HG02884 (cell line): ENCODE data around the gene NR1D1.
"Not testable (repeated sequence)": the region's sequence is repeated elsewhere in the genome, so short reads cannot be mapped to it uniquely, and the experiment has no call there.

ENCODE experiments used
- ATAC-seq: cut with Tn5 transposase; IDR thresholded peaks from one replicate; pipeline ENCODE4 v1.9.1; 2021; ENCODE audit warnings: mild to moderate bottlenecking, moderate library complexity; ENCODE audit not compliant: unreplicated experiment

Gene NR1D1

DNA sequence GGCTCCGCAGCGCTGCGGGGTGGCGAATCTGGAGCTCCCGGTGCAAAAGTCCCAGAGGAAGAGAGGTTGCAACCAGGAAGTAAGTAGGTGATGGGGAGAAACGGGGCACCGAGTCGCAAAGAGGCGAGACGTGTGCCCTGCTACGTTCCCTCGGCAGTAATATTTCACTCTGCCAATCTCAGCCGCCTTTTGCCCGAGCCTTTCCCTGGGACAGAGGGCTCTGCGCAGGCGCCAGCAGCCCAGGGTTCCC lies at the start of gene NR1D1:
Gene NR1D1, minus strand, starts transcription at position 171 of the 250 bp plus-strand sequence. CDS start 495 bp downstream, outside the sequence.
- ATAC-seq, result no peak

- ATAC-seq, result no peak
These were observed 48.1 kb upstream of the NR1D1 start for GRCh38 chr17:40148527-40148926.

GRCh38 chr17:40145476-40145875 lies 45.1 kb upstream of the NR1D1 start:
- ATAC-seq, result no peak

DNA sequence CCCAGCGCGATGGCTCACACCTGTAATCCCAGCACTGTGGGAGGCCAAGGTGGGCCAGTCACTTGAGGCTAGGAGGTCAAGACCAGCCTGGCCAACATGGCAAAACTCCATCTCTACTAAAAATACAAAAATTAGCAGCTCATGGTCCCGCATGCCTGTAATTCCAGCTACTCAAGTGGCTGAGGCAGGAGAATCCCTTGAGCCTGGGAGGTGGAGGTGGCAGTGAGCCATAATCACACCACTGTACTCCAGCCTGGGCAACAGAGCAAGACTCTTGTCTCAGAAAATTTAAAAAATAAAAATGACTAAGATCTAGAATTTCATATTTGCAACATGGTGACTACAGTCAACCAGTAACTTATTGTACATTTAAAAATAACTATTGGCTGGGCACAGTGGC lies 42.8 kb upstream of the NR1D1 start:
- ATAC-seq, result not testable (repeated sequence)

DNA sequence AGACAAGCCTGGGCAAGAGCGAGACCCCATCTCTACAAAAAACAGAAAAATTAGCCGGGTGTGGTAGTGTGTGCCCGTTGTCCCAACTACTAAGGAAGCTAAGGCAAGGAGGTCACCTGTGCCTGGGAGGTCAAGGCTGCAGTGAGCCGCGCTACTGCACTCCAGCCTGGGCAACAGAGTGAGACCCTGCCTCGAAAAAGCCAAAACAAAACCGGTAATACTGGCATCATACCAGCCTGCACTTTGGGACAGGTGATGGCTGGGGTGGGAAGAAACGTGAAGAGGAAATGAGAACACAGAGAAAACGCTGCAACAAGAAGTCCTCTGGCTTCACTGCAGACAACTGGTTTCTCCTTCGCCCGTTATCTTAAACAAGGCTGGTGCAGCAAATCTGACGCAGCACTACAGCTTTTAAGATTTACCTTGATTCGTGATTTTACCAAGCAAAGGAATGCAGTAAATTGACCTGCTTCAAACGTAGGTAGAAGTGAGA lies 39.2 kb upstream of the NR1D1 start:
- ATAC-seq, result peak; percentile 5

GRCh38 chr17:40135817-40136216 lies 35.4 kb upstream of the NR1D1 start:
- no peak for ATAC-seq

- ATAC-seq, result no peak
These were observed 33.8 kb upstream of the NR1D1 start for GRCh38 chr17:40134184-40134583.

GRCh38 chr17:40130352-40131042 lies 30.1 kb upstream of the NR1D1 start:
- no peak for ATAC-seq

DNA sequence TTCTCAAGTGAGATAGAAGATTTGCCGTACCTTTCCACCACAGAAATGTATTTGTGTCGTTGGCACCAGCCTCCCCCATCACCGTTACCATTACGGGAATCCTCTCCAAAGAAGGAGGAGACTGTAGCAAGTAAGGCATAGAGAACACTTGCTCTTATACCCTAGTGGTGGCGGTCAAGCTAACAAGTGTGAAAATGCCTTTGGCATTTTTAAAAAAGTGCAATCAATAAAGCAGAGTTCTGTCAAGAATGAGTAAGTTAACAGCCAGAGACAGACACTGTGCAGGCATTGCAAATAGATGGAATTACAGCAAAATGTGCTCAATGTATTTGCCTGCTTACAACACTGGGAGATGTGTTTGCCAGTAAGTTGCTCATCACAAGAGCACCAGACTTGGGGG lies 29.1 kb upstream of the NR1D1 start:
- ATAC-seq, result no peak

DNA sequence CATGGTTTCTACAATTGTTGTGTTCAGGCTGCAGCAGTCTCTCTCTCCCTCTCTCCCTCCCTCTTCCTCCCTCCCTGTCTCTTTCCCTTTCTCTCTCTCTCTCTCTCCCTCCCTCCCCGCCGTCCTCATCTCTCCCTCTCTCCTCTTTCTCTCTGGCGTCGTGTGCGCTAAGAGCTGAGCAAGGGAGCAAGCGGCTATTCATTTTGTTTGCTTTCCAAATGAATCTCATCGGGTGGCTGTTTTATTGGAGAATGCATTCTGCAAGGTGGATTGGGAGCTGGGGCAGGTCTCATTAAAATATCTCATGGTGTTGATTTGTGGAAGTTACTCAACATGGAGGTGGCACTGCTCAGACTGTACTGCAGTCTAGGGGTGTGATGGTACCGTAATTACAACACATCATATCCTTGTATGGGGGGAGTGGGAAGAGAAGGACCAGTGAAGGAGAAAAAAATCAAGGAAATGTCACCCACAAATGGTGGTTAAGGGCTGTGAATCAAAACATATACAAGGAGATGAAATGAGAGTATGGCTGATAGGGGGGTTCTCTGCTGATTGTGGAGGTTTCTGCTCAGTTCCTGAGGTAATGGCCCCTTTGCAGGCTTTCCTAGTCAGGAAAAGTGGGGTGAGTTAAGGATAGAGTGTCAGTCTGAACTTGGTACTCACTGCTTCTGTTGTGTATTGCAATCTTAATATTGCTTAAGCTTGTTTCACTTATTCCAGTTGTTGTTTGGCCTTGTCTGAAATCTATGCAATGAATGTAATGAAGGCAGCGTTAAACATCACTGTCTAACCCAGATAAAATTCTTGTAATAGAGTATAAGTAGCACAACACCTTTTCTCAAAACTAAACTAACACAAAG lies 24.1 kb upstream of the NR1D1 start:
- ATAC-seq, result no peak

- no peak for ATAC-seq
These were observed 23.4 kb upstream of the NR1D1 start for GRCh38 chr17:40123811-40124114.

GRCh38 chr17:40122999-40123810 lies 22.8 kb upstream of the NR1D1 start:
- ATAC-seq, result no peak

GRCh38 chr17:40122136-40122998 lies 22.0 kb upstream of the NR1D1 start:
- ATAC-seq, result no peak

DNA sequence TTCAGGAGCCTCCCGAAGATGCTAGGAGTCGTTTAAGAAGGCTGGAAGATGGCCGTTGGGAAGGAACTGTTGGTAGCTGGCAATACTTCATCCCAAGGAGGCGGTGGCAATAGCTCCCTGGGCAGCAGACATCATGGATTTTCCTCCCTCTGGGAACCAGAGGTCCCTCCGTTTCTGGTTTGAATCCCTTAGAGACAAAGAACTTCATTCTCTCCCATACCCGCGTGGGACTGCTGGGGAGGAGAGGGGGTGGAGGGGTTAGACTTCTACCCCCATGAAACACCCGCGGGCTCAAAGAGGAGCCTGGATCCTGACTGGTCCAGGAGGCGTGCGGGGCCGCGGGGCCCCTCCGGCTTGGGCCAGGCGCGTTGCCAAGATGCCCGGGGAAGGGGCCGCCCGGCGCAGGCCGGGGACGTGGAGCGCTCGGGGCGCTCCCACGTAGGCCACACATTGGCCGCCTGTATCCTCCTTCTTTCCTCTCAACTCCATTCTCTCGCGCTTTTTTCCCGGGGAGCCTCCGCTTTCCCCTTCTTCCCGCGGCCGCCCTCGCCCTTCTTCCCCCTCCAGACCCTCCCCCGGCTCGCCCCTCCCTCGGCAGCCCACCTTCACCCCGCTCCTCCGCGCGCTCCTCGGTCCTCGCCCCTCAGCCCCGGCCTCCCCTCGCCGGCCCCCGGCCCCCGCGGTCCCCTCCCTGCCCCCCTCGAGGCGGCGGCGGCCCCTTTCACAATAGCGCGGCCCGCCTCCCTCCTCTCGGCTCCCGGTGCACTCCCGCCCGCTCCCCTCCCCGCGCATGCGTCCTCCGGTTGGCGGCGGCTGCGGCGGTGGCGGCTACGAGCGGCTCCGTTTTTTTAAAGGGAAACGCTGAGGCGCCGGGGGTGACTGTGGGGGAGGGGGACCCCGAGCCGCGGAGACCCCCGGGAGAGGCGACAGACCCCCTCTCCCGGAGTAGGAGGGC lies 21.1 kb upstream of the NR1D1 start, which contains the start of gene MSL1:
Gene MSL1, plus strand, starts transcription at position 791 of the 955 bp plus-strand sequence. CDS start 642 bp downstream, outside the sequence.
- ATAC-seq, result no peak

- ATAC-seq, result no peak
These were observed 14.7 kb upstream of the NR1D1 start for GRCh38 chr17:40115101-40115436.

DNA sequence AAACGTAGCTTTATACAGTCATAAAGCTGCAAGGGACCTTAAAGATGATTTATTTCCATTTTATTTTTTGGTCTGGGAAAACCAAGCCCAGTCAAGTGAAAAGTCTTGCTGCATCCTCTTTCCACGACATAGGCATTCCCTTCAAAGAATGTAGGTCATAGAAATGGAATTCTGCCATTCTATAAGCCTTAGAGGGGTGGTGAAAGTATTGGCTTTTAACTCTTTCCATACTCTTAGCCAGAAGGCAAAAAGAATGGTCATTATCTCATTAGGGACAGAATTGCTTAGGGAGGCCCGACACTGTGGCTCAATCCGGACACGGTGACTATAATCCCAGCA lies 13.5 kb upstream of the NR1D1 start:
- ATAC-seq, result no peak

DNA sequence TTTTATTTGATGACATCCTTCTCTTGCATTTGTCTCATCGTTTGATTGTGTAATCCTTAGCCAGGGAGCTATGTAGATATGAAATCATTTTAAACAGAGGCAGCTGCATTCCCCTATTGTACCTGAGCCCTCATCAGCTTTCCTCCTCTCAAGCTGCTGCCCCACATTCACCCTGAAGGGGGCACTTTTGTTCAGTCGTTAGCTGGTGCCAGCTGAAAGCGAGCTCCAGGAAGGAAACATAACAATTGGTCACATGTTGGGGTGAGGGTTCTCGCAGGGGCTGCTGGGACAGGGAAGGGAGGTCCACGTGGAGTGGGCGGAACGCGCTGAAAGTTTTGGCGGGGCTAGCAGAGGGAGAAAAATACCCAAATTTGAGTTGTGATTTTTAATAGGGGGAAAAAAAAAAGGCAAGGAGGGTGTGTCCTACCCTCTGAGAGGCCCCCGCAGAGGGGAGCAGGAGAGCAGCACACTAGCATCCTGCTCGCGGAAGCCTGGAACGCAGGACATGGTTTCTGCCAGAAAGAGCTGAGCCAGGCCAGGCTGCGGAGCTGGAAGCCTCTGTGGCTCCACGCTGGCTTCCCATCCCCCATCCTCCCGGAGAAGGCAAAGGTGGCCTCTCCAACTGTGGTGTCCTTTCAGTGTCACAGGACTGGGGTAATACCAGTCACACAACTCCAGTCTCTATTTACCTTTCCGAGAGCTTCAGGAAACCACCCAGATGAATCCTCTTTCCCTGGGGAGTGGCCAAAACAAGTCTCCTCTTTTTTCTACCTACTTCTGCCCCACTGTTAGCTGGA lies 12.9 kb upstream of the NR1D1 start:
- ATAC-seq, result peak; percentile 86

- no peak for ATAC-seq
These were observed 12.3 kb upstream of the NR1D1 start for GRCh38 chr17:40112718-40113109.

DNA sequence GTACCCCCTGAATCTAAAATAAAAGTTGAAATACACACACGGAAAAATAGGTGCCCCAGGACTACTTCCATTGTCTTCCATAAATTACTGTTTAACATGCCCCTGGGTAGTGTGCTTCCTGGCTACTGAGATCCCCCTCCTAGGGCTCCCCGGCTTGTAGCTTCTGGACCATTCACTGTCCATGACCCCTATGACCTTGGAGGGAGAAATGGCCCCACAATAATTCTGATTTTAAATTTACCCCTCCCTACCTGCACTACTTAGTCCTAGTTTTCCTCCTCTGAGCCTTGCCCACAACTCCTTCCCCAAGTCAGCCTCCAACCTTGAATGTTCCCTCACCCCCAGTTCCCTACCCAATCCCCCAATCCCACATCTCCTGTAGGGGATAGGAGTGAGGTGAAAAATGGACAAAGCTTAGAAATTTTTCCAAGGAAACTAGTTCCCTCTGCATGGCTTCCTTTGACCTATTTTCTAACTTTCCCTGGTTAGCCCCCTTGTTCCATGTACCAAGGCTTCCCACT lies 11.9 kb upstream of the NR1D1 start:
- ATAC-seq, result no peak
